GM12872 (cell line): ENCODE measurements around the gene POU4F2.

ENCODE experiments used
- CTCF ChIP-seq: IDR thresholded peaks from 3 replicates; pipeline ENCODE4 v1.5.1; 2011; ENCODE audit warnings: low read depth, mild to moderate bottlenecking, low read length, moderate library complexity; ENCODE audit not compliant: insufficient read depth

The POU4F2 gene

GRCh38 chr4:146655521-146655856, 16.8 kb downstream of the POU4F2 start:
- no peak for TF ChIP-seq CTCF

- no peak for TF ChIP-seq CTCF
Measured at GRCh38 chr4:146661367-146661766, 22.7 kb downstream of the POU4F2 start.

GRCh38 chr4:146674829-146675570, 36.3 kb downstream of the POU4F2 start:
- TF ChIP-seq CTCF: no peak
